ENCODE results near the gene KLF13.

DNA sequence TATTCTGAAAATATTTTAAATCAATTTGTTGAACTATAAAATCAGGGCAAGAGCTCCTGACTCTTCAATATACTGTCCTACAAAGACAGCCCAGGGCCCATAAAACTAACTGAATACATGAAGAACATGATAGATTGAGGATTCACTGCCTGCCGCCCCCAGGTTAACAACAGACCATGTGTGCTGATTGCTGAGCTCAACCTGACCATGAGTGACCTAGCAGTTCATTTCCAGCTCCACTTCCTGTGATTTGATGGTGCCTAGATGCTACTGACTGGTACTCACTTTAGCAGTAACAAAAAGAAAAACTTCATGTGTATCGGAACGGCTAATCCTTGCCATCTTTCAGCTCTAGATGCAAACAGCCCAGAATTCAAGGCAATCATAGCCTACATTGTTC is 9.6 kb upstream of the KLF13 start:
- TF ChIP-seq, protein P1, sequence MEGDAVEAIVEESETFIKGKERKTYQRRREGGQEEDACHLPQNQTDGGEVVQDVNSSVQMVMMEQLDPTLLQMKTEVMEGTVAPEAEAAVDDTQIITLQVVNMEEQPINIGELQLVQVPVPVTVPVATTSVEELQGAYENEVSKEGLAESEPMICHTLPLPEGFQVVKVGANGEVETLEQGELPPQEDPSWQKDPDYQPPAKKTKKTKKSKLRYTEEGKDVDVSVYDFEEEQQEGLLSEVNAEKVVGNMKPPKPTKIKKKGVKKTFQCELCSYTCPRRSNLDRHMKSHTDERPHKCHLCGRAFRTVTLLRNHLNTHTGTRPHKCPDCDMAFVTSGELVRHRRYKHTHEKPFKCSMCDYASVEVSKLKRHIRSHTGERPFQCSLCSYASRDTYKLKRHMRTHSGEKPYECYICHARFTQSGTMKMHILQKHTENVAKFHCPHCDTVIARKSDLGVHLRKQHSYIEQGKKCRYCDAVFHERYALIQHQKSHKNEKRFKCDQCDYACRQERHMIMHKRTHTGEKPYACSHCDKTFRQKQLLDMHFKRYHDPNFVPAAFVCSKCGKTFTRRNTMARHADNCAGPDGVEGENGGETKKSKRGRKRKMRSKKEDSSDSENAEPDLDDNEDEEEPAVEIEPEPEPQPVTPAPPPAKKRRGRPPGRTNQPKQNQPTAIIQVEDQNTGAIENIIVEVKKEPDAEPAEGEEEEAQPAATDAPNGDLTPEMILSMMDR (IDR thresholded peaks at IDR 0.05): no peak
- TF ChIP-seq POLR2A (IDR thresholded peaks at IDR 0.05): no peak

Measured in vagina (tissue), 2 donors.